B cell (primary cell): ENCODE measurements around the gene RSU1.

Experiments used
- CTCF ChIP-seq: fragments of 200-600 bp; IDR thresholded peaks from one replicate; pipeline ENCODE4 v1.8.0; 2022; ENCODE audit warnings: antibody characterized with exemption, mild to moderate bottlenecking
- EZH2 ChIP-seq: IDR thresholded peaks from 2 replicates; pipeline ENCODE4 v1.6.1; 2012; ENCODE audit warnings: borderline replicate concordance, low read depth, mild to moderate bottlenecking, moderate library complexity, low read length; ENCODE audit not compliant: insufficient read depth, poor library complexity, severe bottlenecking

GRCh38 chr10:16776896-16777295, 40.3 kb downstream of the RSU1 start:
- TF ChIP-seq CTCF (no peak), EZH2 (no peak)
